GM13976 (cell line): ENCODE data around the gene NAA11.

ENCODE experiments used
- DNase-seq: peaks from one replicate; pipeline ENCODE4 v3.0.0; 2012; ENCODE audit warnings: low spot score
- CTCF ChIP-seq: IDR thresholded peaks from 2 replicates; pipeline ENCODE4 v1.5.1; 2012; ENCODE audit warnings: borderline replicate concordance, mild to moderate bottlenecking; ENCODE audit not compliant: insufficient read depth; ENCODE audit errors: extremely low read depth, missing control alignments, control extremely low read depth
- in situ Hi-C: fragments of 300-500 bp; cut with MboI; formaldehyde crosslinking; loops from one replicate; pipeline ENCODE4 v1.12.0; 2022; ENCODE audit warnings: low sequenced_read_pairs, mixed read lengths, inconsistent platforms; ENCODE audit not compliant: unreplicated experiment

NAA11 gene

GRCh38 chr4:79338148-79338547 is 12.3 kb upstream of the NAA11 start:
- TF ChIP-seq CTCF, result no peak
- in situ Hi-C loops, result no loop called here
- peak; percentile 39 for DNase-seq

GRCh38 chr4:79334783-79335182 is 8.9 kb upstream of the NAA11 start:
- DNase-seq, result no peak
- TF ChIP-seq CTCF, result no peak
- in situ Hi-C loops, result no loop called here

- no peak for TF ChIP-seq CTCF
- in situ Hi-C loops, result no loop called here
- DNase-seq, result no peak
These were observed 8.5 kb upstream of the NAA11 start for GRCh38 chr4:79334341-79334740.

GRCh38 chr4:79331126-79331876 is 5.4 kb upstream of the NAA11 start:
- DNase-seq, result no peak
- in situ Hi-C loops, result no loop called here
- TF ChIP-seq CTCF, result no peak

- no peak for DNase-seq
- in situ Hi-C loops, result no loop called here
- TF ChIP-seq CTCF, result no peak
These were observed 4.9 kb upstream of the NAA11 start for GRCh38 chr4:79330720-79331119.

GRCh38 chr4:79325436-79325835 is 425 bp downstream of the NAA11 start:
- in situ Hi-C loops, result no loop called here

More at GRCh38 chr4:79325436-79325835, 425 bp downstream of the NAA11 start:
- no peak for DNase-seq
- TF ChIP-seq CTCF, result no peak
